HG03103 (cell line): ENCODE measurements around the gene SPRN.
A peak's percentile ranks its signal among the peaks of the same experiment; 100 is the strongest.

Source experiments
- ATAC-seq: cut with Tn5 transposase; IDR thresholded peaks from one replicate; pipeline ENCODE4 v1.9.1; 2021; ENCODE audit warnings: low read depth; ENCODE audit not compliant: unreplicated experiment

Gene SPRN

GRCh38 chr10:133412381-133412711 lies 12.1 kb downstream of the SPRN start:
- no peak for ATAC-seq

- no peak for ATAC-seq
These were observed 12.7 kb downstream of the SPRN start for GRCh38 chr10:133411523-133412380.

GRCh38 chr10:133405844-133406527 lies 18.4 kb downstream of the SPRN start:
- peak; percentile 45 for ATAC-seq

GRCh38 chr10:133405272-133405671 lies 19.2 kb downstream of the SPRN start:
- ATAC-seq = no peak

- no peak for ATAC-seq
These were observed 20.6 kb downstream of the SPRN start for GRCh38 chr10:133403784-133404183.

- no peak for ATAC-seq
These were observed 21.1 kb downstream of the SPRN start for GRCh38 chr10:133403359-133403758.

GRCh38 chr10:133401981-133402725 lies 22.3 kb downstream of the SPRN start:
- ATAC-seq = no peak

GRCh38 chr10:133401500-133401899 lies 22.9 kb downstream of the SPRN start:
- no peak for ATAC-seq

GRCh38 chr10:133400624-133401424 lies 23.6 kb downstream of the SPRN start:
- ATAC-seq = peak; percentile 65

- no peak for ATAC-seq
These were observed 25.3 kb downstream of the SPRN start for GRCh38 chr10:133399123-133399601.

- ATAC-seq = no peak
These were observed 26.5 kb downstream of the SPRN start for GRCh38 chr10:133397938-133398337.

- ATAC-seq = no peak
These were observed 28.3 kb downstream of the SPRN start for GRCh38 chr10:133396035-133396624.

- no peak for ATAC-seq
These were observed 29.6 kb downstream of the SPRN start for GRCh38 chr10:133394801-133395221.

- ATAC-seq = peak; percentile 55
These were observed 30.3 kb downstream of the SPRN start, which contains the start of gene MTG1 for GRCh38 chr10:133394064-133394663. Gene MTG1, plus strand, starts transcription at chr10:133394157. Its CDS starts 64 bp downstream, at chr10:133394221.

GRCh38 chr10:133393401-133394063 lies 30.9 kb downstream of the SPRN start:
- no peak for ATAC-seq

GRCh38 chr10:133391761-133392518 lies 32.5 kb downstream of the SPRN start:
- ATAC-seq = no peak

- no peak for ATAC-seq
These were observed 33.2 kb downstream of the SPRN start for GRCh38 chr10:133391249-133391635.

GRCh38 chr10:133390597-133391248 lies 33.7 kb downstream of the SPRN start:
- no peak for ATAC-seq
